ENCODE measurements around the gene SAMD1.
A peak's percentile ranks its signal among the peaks of the same experiment; 100 is the strongest.

SAMD1 gene

DNA sequence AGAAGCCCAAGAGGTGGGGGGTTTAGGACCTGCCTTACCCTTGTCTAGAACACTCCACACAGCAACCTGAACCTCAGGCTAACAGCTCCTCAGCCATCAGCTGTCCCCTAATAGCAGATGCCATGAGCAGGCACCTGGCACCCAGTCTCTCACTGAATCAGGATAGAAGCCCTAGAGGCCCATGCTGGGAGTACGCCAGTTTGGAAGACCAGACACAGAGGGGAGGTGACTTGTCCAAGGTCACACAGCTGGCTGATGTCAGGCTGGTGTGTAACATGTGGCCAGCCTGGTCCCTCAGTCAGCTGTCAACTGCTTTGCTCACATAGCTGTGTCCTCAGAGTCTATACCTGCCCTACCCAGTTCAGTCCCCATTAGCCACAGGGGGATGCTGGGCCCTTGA is 12.8 kb upstream of the SAMD1 start:
- no peak overlapping the region for H3K27ac Mint-ChIP-seq
- no peaks in the 10 kb centered on the region for H3K4me1 Mint-ChIP-seq (ENCODE audit: low read depth)
- H3K36me3 Mint-ChIP-seq (ENCODE audit: low read depth): peaks cover 8% of the 10 kb centered on the region

DNA sequence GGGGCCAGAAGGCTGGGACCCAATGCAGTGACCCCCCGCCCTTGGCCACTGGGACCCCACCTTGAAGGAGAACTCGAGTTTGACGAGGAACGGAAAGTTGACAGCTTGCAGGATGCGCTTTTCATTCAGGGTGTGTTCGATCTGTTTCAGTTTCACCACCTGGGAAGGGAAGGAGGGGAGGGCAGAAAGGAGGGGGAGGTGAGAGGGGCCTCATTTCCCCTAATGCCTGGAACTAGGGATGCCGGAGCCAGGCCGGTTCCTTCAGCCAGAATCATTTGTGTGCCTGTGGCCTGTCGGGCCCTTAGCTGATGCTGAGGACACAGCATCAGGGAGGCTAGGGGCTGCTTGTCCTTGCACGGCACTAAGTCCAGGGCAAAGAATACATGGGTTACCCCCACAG is 12.2 kb upstream of the SAMD1 start:
- Mint-ChIP-seq H3K9me3 (no peaks in the 10 kb centered on the region), H3K4me3 (no peak overlapping the region), H3K27ac (no peak overlapping the region), H3K27me3 (no peaks in the 10 kb centered on the region), H3K36me3 (ENCODE audit: low read depth) (peaks cover 8% of the 10 kb centered on the region), H3K4me1 (ENCODE audit: low read depth) (no peaks in the 10 kb centered on the region)

More for the DNA sequence above, 12.8 kb upstream of the SAMD1 start:
- H3K27me3 Mint-ChIP-seq: no peaks in the 10 kb centered on the region
- no peaks in the 10 kb centered on the region for H3K9me3 Mint-ChIP-seq
- no peak overlapping the region for H3K4me3 Mint-ChIP-seq

DNA sequence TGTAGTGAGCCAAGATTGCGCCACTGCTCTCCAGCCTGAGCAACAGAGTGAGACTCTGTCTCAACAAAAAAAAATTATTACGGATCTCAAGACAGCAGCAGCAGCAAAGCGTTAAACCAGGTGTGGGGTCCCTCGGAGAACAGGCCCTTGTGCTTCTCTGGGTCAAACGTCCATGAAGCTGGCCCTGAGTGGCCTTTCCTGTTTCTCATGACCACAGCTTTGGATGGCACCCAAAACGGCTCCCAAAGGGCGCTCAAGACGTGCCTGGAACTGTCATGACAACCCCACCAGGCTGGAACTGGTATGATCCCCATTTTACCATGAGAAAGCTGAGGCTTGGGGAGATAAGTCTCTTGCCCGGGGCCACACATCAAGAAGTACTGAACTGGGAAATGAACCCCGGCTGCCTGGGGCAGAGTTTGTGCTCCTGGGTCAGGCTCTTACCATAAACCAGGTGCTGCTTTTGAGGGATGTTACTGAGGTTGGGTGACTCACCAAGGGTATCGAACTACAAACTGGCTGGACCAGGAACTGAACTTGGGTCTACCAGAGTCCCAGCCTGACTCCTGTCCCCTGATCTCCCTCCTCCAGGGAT is 11.6 kb upstream of the SAMD1 start:
- Mint-ChIP-seq H3K27ac (no peak overlapping the region), H3K4me1 (ENCODE audit: low read depth) (no peaks in the 10 kb centered on the region), H3K27me3 (no peaks in the 10 kb centered on the region), H3K4me3 (no peak overlapping the region), H3K36me3 (ENCODE audit: low read depth) (peaks cover 8% of the 10 kb centered on the region), H3K9me3 (no peaks in the 10 kb centered on the region)

DNA sequence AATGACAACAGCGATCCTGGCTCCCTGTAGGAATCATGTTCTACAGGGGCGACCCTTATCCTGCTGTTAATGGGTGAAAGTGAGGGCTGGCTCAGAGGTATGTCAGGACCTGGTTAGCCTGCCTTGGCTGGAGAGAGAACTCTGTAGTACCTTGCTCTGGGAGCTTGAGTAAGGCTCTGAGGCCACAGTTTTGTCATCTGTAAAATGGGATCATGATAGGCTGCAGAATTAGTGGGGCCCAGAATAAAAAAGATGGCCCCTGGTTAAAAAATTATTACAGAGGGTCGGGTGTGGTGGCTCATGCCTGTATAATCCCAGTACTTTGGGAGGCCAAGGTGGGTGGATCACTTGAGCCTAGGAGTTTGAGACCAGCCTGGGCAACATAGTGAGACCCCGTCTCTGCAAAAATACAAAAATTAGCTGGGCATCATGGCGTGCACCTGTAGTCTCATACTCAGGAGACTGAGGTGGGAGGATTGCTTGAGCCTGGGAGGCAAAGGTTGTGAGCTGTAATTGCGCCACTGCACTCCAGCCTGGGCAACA is 10.5 kb upstream of the SAMD1 start:
- Mint-ChIP-seq H3K27me3 (no peaks in the 10 kb centered on the region), H3K36me3 (ENCODE audit: low read depth) (peaks cover 13% of the 10 kb centered on the region), H3K27ac (no peak overlapping the region), H3K4me1 (ENCODE audit: low read depth) (no peaks in the 10 kb centered on the region), H3K4me3 (no peak overlapping the region), H3K9me3 (no peaks in the 10 kb centered on the region)

DNA sequence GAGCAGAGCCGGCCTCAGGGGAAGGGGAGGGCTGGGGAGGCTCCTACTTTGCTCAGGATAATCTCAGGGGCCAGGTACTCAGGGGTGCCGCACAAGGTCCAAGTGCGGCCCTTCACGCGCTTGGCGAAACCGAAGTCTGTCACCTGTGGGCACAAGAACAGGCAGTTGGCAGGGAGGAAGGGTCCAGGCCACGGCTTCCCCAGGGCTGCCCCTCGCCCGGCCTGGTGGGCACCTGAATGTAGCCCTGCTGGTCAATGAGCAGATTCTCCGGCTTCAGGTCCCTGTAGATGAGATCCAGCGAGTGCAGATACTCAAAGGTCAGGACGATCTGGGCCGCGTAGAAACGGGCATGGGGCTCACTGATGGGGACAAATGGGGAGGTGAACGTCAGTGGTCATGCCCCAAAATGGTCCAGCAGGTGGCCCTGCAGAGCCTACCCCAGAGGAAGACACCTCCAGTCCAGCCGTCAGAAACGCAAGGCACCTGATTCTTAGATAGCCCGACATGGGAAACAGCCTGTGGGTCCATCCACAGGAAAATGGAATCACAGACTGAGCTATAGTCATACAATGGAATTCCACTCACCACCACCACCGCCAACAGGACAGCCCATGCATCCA is 7.1 kb upstream of the SAMD1 start:
- Mint-ChIP-seq H3K9me3 (peaks cover 6% of the 10 kb centered on the region), H3K27ac (no peak overlapping the region), H3K36me3 (ENCODE audit: low read depth) (peaks cover 17% of the 10 kb centered on the region), H3K27me3 (no peaks in the 10 kb centered on the region), H3K4me1 (ENCODE audit: low read depth) (no peaks in the 10 kb centered on the region), H3K4me3 (no peak overlapping the region)

DNA sequence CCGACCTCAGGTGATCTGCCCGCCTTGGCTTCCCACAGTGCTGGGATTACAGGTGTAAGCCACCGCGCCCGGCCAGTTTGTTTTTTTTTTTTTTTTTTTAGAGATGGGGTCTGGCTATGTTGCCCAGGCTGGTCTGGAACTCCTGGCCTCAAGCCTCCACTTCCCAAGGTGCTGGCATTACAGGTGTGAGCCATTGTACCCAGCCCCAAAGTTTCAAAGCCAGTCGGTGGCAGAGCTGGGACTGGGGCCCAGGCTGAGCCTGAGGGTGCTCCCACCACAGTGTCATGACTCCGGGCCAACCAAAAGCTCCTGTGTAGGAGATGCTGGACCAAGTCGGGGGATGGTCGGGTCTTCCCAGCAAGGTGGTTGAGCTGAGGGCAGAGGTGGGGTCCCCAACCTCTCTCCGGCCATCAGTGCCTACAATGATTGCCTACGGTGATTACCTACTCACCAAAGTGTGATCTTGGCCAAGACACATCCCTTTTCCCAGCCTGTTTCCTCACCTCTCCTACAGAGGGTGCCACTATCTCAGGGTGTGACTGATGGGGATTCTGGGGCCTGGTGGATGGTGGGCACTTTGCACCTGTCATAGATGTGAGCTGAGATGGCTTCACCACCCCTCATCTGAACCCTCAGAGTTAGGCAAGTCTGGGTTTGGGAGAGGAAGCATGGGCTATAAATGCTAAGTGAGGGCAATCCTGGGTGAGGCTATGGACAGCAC is 5.9 kb upstream of the SAMD1 start:
- H3K36me3 Mint-ChIP-seq (ENCODE audit: low read depth): peaks cover 17% of the 10 kb centered on the region
- no peaks in the 10 kb centered on the region for H3K27me3 Mint-ChIP-seq
- H3K27ac Mint-ChIP-seq: no peak overlapping the region
- no peak overlapping the region for H3K4me3 Mint-ChIP-seq
- H3K9me3 Mint-ChIP-seq: peaks cover 6% of the 10 kb centered on the region
- peaks cover 9% of the 10 kb centered on the region for H3K4me1 Mint-ChIP-seq (ENCODE audit: low read depth)

DNA sequence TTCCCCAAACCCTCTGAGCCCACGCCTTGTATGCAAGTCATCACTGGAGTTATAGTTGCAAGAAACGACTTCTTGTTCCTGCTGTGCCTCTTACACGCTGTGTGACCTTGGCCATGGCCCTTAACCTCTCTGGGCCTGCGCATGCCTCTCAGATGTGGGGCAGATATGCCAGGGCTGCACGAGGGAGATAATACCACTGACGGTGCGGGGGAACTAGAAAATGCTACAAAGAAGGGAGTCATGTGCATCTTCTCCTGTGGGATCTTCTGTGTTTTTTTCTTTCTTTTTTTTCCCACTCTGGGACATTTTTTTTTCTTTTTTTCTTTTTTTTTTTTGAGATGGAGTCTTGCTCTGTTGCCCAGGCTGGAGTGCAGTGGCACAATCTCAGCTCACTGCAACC is 4.3 kb upstream of the SAMD1 start:
- Mint-ChIP-seq H3K27me3 (no peaks in the 10 kb centered on the region), H3K4me1 (ENCODE audit: low read depth) (peaks cover 10% of the 10 kb centered on the region), H3K27ac (no peak overlapping the region), H3K9me3 (peaks cover 6% of the 10 kb centered on the region), H3K4me3 (no peak overlapping the region), H3K36me3 (ENCODE audit: low read depth) (peaks cover 13% of the 10 kb centered on the region)

DNA sequence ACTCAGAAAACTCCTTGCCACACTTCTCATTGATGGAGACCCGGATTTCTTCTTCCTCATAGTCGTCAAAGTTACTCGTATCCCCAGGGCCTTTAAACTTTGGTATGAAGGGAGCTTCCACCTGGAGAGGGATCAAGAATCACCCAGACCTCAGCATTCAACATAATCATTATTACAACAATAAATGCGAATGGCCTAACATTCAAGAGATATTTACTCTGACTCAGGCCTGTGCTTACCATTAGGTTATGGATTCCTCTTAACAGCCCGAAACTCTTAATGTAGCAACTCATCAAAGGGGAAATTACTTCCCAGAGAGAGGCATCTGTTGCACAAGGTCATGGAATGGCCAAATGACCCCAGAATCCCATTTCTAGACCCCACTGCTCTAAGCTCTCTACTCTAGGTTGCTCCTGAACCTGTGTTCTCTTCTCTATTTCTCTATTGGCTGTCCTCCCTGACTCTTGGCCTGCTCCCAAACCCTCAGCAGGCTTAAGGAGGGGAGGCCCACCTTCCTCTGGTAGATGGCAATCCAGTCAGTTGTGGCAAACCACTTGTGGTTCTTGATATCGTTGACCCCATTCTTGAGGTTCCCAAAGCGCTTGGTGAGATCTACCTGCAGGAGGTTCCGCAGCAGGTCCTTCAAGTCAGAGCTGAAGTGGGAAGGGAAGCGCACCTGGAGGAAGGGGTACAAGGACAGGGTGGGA is 2.7 kb upstream of the SAMD1 start:
- peaks cover 6% of the 10 kb centered on the region for H3K9me3 Mint-ChIP-seq
- H3K36me3 Mint-ChIP-seq (ENCODE audit: low read depth): peaks cover 23% of the 10 kb centered on the region
- H3K27me3 Mint-ChIP-seq: no peaks in the 10 kb centered on the region
- peak overlapping the region; percentile 59 for H3K4me3 Mint-ChIP-seq
- peaks cover 16% of the 10 kb centered on the region for H3K4me1 Mint-ChIP-seq (ENCODE audit: low read depth)
- H3K27ac Mint-ChIP-seq: peak overlapping the region; percentile 52

DNA sequence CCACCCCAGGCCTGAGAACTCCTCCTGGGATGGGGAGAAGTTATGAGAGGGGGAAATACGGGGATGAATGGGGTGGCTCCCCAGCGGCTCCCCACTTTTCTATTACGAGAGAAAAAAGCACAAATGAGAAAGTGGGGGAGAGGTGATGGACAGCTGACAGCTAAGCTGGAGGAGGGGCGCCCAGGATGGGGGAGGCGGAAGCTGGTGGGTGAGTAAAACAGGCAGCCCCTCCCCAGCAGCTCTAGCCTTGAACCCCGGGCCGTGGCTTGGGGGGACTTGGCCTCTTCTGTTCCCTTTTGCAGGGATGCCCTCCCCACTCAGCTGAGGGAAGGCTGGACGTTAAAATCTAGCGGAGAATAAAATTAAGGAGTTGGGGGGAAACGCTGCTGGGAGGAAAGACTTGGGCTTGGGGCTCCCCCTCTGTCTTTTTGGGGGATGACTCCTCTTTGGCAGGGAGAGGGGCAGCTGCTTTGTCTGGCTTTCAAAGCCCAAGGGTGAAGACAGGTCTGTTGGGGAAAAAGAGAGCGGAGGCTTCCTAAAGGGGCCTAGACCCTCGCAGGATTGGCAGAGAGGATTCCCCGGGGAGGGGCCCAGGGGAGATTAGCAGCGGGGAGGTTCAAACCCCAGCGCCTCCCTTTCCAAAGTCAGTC is 1.4 kb upstream of the SAMD1 start:
- Mint-ChIP-seq H3K36me3 (ENCODE audit: low read depth) (peaks cover 27% of the 10 kb centered on the region), H3K9me3 (peaks cover 6% of the 10 kb centered on the region), H3K27me3 (no peaks in the 10 kb centered on the region), H3K27ac (peak overlapping the region; percentile 95), H3K4me1 (ENCODE audit: low read depth) (peaks cover 16% of the 10 kb centered on the region), H3K4me3 (peak overlapping the region; percentile 93)

DNA sequence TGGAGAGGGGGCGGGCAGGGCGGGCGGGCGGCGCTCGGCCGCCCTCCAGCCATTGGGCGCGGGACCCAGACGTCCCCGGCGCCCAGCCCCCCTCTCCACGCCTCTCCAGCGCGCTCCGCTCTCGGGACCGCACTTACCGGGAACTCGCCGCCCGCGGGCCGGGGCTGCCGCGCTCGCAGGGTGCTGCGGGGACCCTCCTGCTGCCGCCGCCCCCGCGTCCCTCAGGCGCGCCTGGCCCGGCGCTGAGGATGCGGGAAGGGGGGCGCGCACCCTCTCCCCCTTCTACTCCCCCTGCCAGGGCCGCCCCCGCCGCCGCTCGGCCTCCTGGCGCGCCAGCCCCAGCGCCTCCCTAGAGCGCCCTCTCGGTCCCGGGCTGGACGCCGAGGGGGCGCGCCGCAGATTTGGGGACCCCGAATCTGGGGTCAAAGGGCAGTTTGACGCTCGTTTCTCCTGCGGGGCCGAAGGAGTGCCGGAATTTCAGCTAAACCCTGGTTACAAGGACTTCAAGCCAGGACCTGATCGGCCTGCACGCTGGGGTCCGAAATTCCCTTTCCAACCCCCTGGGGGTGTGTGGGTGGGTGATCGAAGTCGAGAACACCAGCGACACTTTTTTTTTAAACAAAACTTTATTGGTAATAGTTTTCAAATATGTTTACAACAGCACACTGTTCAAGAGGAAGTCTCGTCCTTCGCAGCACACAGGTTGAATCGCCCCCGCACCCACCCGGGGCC is 696 bp upstream of the SAMD1 start:
- peaks cover 16% of the 10 kb centered on the region for H3K4me1 Mint-ChIP-seq (ENCODE audit: low read depth)
- H3K27ac Mint-ChIP-seq: peak overlapping the region; percentile 95
- H3K36me3 Mint-ChIP-seq (ENCODE audit: low read depth): peaks cover 23% of the 10 kb centered on the region
- H3K9me3 Mint-ChIP-seq: peaks cover 6% of the 10 kb centered on the region
- no peaks in the 10 kb centered on the region for H3K27me3 Mint-ChIP-seq
- peak overlapping the region; percentile 93 for H3K4me3 Mint-ChIP-seq

DNA sequence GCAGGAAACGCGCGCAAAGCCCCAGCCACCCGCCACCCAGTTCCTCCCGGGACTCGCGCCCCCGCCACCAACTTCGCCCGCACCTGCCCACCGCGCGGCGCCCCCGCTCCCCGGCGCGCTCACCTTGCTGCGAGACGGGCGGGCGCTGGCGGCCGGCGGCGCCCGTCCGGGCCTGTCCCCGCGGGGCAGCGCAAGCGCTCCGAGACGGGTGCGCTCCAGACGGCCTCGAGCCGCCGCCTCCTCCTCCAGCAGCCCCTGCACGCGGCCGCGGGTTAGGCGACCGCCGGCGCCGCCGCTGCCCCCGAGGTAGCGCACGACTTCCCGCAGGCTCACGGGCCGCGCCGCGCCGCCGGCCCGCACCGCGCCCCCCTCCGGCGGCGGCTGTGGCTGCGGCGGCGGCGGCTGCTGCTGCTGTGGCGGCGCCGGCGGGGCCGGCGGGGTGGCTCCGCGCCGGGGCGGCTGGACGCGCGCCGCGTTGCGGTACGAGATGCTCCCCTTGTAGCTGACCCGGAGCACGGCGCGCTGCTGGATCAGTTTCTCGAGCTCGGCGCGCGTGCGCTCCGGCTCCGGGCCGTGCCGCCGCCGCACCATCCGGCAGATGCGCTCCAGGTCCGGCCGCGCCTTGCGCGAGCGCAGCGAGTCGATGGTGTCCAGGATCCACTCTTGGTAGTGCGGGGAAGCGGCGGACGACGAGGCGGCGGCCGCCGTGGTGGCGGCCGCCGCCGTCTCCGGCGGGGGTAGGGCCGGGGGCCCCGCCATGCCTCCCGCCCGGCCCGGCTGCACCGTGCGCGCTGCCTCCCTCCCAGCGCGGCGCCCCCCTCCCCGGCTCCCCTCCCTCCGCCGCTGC is 666 bp downstream of the SAMD1 start:
- peaks cover 16% of the 10 kb centered on the region for H3K4me1 Mint-ChIP-seq (ENCODE audit: low read depth)
- H3K27ac Mint-ChIP-seq: peak overlapping the region; percentile 77
- peak overlapping the region; percentile 78 for H3K4me3 Mint-ChIP-seq
- H3K27me3 Mint-ChIP-seq: no peaks in the 10 kb centered on the region
- H3K9me3 Mint-ChIP-seq: peaks cover 6% of the 10 kb centered on the region
- H3K36me3 Mint-ChIP-seq (ENCODE audit: low read depth): peaks cover 23% of the 10 kb centered on the region

DNA sequence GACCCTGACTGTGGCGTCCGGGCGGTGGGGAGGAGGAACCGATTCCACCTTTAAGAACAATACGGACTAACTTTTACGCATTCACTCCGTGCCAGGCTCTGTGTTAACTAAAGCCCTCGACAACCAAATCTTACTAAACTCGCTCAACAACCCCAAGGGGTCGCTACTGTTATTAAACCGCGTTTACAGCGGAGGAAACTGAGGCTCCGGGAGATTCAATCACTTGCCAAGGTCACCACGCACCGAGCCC is 1.2 kb downstream of the SAMD1 start:
- Mint-ChIP-seq H3K4me3 (peak overlapping the region; percentile 77), H3K36me3 (ENCODE audit: low read depth) (peaks cover 23% of the 10 kb centered on the region), H3K9me3 (peaks cover 6% of the 10 kb centered on the region), H3K27ac (peak overlapping the region; percentile 77), H3K4me1 (ENCODE audit: low read depth) (peaks cover 16% of the 10 kb centered on the region), H3K27me3 (no peaks in the 10 kb centered on the region)

DNA sequence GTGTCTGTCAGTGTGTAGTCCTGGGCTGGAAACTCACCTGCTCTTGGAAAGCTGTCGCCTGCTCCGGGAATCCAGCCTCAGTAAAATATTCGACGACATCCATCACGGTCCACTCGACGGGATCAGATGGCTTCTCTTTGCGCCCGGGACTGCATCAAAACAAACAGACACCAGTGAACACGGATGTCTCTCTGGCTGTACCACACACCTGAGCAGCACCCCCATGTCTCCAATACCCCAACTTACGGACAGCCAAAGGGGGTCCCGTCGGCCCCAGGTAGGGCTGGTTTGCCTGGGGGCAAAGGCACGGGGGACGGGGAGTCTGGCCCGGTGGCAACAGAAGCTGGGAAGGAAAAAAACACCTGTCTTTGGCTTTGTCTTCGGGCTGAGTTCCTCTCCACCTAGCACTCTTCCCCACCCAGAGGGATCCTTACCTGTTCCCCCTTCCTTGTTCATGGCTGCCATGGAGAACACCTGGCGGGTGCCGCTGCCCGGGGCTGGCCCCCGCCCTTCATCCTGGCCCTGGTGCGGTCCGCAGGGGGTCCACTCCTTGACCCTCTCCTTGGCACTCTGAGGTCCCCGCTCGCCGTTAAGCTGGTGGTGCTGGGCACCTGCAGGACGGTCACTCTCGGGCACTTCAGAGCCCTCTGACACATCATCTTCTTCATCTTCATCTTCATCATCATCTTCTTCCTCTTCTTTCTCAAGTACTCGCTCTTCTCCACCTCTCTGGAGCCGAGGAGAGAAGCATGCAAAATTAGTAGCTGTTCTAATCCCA is 1.7 kb downstream of the SAMD1 start:
- Mint-ChIP-seq H3K4me3 (peak overlapping the region; percentile 77), H3K4me1 (ENCODE audit: low read depth) (peaks cover 16% of the 10 kb centered on the region), H3K27me3 (no peaks in the 10 kb centered on the region), H3K9me3 (peaks cover 6% of the 10 kb centered on the region), H3K27ac (peak overlapping the region; percentile 77), H3K36me3 (ENCODE audit: low read depth) (peaks cover 23% of the 10 kb centered on the region)
